Fibroblast of skin of left quadriceps (primary cell): ENCODE data around the gene ADRB1.

Source experiments
- DNase-seq, 2 experiments: peaks; one replicate each; pipeline ENCODE4 v3.0.0-alpha.2; 2013; ENCODE audit warnings: low read depth in 2 of 2

ADRB1 gene

DNA sequence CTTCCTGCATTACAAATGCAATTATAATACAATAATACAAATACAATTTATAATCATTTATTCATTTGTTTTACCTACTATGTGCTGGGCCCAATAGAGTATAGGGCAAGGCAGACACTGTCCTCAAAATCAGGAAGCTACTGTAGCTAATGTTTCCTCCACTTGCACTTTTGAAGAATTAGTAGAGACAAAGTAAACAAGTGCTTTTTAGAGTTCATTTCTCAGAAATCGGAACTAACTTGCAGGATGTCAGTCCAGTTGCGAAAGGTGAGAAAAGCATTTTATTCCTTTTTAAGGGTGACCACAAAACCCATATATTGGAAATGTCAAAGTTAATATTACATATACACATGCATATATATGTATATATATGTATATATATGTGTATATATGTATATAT is 14.2 kb downstream of the ADRB1 start:
- DNase-seq: no peak

DNA sequence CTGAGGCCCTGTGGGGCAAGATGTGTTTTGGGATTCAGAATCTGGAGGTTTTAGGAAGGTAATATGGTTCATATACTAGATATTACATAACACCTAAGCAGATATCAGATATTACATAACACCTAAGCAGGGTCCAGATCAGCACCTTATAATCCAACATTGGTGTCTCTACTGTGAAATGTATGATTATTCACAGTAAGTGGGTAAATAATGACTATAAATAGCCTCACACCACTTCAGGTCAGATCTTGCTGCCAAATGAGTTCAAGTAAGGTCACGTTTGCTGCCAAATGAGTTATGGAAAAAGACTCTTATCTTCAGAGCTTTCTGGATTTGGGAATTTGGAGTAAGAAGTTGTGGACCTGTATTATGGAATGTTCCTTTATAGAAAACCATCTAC is 14.6 kb downstream of the ADRB1 start:
- no peak for DNase-seq

DNA sequence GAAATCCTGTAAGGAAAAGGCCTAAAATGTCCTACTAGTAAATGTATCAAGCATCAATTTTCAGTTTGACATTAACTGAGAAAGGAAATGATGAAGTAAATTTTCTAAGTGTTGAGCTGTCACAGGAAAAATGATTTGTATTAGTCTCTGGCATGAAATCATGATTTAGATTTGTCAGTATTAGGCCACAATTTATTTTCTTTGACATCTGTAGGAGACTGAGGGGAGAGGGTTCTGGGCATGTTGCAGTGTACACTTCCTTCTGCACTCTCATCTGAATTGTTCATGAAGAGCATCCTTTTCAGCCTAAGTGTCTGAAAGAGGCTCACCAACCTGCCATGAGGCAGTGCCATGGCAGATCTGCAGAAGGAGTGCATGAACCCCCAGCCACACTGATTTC is 15.9 kb downstream of the ADRB1 start:
- no peak for DNase-seq

DNA sequence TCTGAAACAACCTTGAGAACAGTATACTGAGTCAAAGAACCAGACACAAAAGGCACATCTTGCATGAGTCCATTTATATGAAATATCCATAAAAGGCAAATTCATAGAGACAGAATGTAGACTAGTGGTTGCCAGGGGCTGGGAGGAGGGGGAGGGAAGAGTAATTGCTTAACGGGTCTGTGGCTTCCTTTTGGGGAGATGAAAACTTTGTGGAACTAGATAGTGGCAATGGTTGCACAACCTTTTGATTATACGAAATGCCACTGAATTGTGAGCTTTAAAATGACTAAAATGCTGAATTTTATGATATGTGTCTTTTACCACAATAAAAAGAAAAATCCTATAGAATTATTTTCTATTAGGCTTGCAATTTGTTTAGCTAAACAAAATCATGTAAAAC is 16.8 kb downstream of the ADRB1 start:
- DNase-seq: no peak

DNA sequence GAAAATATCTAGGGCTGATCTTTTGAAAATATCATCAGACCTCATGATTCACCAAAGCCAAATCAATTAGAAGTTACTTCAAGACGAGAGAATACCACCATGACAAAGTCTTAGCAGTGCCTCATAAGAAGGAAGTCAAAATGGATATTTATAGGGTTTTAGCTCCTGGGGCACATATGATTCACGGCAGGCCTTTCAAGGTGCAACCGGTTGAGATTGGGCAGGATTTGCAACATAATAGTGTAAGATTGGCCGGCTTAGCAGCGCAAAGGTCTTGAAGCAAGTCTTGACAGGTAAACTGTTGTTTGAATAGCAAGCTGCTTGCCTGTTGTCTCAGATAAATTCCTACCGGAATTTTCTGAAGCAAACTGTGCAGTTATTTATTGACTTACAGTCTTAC is 17.5 kb downstream of the ADRB1 start:
- no peak for DNase-seq

DNA sequence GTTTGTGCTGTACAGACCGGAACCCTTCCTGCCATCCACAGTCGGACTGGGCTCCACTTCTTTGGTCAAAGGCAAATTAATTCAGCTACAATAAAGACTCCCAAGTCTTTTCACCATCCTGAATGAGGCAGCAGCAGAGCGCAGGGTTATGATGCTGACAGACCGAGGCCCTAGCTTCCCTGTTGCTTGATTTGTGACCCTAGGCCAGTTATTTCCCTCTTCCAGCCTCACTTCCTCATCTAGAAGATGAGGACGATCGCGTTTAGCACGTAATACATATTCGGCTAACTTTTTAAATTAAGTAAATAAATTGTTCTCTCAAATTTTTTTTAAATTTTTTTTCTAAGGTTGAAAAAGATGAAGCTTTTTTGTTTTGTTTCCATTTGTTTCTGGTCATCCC is 18.1 kb downstream of the ADRB1 start:
- no peak for DNase-seq

DNA sequence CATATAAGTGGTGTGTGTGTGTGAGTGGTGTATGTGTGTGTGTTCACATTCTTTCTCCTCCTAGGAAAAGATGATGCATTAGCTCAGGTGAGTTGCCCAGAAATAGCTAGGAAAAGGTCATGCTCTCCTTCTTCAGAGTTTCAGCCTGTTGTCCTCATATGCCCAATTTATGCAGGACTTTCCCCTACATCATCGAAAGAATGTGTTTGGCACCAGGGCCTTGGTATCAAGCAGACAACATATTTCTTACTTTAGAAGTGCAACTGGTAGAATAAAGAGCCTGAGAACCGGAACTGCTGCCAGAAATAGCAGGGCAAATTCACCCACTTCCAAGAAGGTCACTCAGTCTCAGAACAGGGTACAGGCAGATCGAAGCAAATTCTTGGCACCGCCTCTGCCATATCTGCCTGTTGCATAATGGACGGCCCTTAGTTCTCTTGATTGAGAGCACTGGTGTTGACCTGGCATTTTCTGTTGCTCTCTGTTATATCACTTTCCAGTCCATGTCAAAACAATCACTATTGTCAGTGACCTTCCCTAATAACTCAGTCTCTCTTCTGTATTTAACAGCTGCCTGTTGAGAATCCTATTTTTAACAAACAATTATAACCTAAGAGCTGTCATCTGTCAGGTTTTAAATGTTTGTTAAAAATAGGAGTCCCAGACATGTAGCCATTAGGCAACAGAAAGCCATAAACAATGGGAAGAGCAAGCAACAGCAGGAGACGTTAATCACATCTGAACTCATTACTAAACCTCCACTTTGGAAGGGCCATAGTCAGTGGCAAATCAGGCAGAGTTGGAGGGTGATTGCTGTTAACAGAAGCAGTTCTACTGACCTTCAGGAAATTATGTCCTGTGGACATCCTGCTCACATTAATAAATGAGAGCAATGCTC is 20.7 kb downstream of the ADRB1 start:
- no peak for DNase-seq

DNA sequence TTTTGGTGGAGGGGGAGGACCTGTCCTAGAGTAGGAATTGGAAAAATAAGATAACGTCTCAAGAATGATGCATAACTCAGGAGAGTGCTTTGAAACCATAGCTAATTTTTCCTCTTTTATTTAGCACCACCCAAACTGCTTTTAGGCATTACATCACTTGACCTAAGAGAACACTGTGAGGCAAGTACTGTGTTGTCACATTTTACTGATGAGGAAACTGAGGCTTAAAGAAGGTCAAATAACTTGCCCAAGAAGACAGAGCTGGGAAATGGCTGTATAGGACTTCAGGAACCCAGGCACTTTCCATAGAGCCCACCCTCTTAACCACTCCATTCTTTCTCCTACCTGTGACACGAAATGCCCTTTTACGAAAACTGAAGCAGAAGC is 21.4 kb downstream of the ADRB1 start:
- DNase-seq: no peak

DNA sequence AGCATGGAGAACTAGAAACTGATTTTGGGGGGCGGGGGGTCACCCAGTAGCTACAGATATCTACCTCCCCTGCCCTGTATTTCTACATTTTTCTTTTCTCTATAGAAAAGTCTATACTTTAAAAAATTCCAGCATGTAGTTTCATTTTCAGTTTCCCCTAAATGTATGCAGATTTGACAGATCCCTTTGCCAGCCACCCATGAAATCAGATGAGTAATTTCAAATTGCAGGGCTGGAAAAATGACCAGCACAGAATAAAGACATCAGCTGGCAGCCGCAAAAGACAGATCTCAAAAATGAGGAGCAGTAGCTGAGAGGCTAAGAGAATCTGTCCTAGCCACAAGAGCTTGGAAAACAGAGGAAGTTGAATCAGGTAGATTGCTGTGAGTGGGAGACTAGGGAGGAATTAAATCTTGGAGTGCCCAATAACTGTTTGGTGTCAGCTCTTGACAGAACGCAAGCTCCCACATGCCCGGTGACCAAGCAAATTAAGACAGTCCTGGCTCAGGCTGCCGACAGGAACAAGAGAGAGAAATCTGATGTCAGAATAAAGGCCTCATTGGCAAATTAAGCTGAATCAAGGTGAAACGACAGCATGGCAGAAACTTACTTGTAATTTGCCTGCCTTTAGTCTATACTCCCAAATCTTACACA is 24.5 kb downstream of the ADRB1 start:
- no peak for DNase-seq

DNA sequence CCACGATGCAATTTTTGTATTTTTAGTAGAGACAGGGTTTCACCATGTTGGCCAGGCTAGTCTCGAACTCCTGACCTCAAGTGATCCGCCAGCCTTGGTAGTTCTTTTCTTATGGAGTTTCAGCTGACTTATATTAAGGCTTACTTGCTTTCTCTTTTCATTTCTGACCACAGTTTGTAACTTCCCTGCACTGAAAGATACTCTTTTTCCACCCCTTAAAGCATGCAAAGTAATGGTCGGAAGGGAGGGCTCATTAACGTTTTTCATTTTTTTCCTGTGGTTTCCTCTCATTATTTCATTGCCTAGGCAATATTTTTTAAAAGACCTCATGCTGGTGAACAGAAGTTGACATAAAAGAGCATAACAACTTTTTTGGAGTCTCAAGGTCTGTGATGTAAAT is 27.0 kb downstream of the ADRB1 start:
- no peak for DNase-seq

DNA sequence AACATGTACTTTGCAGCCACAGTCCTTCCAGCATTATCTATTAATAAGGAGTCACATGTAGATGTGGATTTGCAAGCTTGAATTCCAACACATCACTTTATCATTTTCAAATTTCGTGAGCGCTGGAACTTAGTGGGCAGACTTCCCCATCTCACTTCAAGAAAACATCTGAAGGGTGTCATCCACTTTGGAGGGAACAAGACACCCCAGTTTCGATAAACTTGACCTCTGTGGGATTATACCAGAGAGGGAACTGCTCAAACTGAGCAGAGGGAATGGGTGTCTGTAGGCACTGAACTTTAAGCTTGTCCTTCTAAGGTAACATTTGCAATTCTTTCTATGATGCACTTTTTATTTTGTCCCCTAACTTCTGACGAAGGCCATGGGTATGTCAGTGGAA is 27.5 kb downstream of the ADRB1 start:
- DNase-seq: no peak

DNA sequence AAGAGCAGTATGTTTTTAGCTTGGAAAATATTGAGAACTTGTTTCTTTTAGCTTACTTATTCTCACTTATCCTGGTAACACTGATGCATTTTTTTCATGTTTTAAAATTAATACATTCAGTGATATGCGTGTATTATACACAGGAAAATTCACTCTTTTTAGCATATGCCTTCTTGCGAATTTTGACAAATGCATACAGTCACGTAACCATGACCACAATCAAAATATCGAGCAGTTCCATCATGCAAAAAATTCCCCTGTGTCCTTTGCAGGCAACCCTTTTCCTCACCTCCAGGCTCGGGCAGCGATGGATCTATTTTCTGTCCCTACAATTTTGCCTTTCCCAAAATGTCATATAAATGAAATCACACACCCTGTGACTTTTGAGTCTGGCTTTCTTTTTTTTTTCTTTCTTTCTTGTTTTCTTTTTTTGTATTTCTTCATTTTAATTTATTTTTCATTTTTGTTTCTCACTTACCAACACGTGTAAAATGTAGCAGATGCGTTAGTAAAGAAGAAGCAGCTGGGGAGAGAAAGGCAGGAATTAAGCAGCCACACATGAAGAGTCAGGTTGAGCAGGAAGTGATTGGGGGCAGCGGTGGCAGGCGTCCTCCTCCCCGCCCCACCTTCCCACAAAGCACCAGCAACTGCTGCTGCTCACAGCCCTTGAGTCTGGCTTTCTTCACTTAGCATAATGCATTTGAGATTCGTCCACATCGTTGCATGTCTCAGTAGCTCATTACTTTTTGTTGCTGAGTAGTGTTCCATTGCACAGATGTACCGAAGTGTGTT is 29.9 kb downstream of the ADRB1 start:
- DNase-seq: no peak

DNA sequence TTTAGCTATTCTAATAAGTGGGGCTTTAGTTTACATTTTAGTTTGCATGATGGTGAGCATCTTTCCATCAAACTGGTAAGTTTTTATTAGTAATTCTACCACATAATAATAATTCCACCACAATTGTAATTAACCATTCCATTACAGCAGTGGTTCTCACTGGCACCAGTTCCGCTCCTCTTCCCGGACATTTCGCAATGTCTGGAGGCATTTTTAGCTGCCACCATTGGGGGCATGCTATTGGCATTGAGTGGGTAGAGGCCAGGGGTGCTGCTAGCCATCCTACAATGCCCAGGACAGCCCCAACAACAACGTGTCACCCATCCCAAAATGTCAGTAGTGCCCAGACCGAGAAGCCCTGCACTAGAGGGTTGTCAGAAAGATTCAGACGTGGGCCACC is 31.4 kb downstream of the ADRB1 start:
- DNase-seq: no peak

DNA sequence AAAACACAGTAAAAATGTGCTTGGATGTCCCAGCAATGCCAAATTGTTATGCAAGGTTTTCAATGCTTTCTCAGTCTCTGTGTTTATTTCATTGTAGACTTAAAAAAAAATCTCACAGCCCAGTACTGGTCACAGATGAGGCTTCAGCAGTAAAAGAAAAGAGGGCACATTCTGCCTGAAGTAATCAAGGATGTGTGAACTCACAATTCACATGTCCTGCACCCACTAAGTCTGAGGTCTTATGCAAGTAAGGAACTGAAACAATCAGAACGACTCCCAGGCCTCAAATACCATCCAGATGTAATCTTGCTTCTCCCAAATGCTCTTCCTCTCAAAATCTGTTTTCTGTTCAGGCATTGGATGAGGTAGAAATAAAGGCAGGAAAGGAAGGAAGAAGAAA is 33.7 kb downstream of the ADRB1 start:
- no peak for DNase-seq

DNA sequence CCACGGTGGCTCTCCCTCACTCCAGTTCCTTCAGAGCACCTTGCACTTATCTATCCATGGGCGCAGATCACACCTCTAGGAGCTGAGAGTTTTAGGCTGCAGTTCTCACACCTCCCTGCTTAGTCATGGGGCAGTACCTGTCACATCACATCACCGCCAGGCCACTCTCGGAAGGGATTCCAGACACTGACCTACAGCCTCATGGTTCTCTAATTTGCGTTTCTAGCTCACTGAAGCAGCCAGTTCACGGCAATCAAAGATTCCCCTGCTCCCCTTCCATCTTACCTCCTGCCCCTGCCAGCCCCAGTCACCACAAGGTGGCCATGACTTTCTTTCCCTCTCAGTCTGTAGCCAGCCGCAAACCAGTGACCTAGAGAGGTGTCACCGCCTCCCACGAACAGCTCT is 34.2 kb downstream of the ADRB1 start:
- DNase-seq: no peak

DNA sequence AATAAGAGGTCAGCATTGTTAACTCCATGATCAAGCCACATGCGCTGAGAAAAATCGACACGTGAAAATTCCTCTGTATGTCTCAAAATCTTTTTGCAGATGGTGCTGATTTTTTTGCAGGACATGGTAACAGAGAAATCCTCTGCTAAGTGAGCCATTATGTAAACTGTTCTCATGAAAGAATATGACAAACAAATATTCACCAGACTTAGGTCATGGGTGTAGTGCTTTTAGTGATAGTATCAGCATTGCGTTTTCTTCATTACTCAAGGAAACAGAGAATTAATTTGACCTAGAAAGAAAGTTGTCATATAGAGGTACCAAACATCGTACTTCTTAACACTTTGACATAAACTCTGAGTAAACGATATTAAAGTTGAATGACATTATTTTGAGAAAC is 34.7 kb downstream of the ADRB1 start:
- DNase-seq: no peak

DNA sequence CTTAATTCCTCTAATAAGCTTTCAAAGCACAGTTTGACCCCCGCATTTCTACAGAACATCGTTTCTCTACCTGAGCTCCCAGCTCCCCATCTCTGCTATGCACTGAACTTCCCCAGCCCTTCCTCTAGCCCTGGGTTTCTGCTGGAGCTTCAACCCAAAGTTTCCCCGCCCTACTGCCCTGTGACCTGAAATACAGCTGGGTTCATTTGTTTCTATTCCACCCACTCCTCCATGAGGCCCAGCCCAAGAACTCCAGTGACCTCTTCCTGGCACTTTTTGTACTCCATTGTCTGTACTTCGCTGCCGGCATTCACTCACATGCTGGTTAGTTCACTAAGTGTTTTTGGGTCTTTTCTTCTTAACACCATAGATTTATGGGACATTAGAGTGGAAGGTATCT is 35.8 kb downstream of the ADRB1 start:
- no peak for DNase-seq

DNA sequence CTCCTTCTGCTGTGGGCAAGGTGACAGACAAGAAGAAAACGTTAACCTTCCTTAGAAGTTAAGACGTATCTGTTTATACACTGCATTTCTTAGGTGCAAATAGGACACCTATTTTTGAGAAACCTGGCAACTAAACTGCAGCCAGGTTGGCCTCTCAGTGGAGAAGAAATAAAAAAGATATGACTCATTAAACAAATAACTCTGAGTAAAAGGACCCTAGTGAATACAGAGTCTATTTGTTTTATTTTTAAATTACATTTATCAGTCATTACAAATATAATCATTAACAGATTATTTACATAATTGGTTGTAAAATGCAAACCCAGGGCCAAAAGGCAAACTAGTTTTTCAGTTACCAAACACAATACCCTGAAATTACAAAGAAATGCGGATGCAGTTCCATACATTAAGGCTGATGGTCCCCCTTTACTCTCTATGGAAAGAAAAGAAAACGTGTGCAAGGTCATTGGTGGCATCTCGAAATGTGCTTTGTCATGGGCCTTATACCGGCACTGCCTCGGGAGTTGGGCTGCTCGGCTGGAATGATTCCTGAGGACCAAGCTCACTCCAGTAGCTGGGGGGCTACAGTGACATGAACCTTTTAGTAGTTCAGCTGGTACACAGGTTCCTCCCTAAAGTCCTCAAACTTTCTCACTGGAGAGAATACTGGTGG is 38.4 kb downstream of the ADRB1 start:
- no peak for DNase-seq

DNA sequence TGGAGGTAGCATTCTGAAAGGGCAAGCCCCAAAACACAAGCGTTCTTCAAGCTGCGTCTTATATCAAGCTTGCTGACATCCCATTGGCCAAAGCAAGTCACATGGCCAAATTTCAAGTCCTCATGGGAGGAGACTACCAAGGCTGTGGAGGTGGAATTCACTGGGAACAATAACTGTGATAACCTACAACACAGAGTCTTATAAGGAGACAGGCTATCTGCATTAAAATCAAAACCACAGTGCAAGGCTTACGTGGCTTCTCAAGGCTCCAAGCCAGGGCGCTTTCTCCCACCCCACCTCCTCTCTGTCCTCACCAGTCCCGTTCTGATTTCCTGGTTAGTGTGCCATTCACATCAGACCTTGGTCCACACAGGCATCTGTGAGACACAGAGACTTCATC is 39.4 kb downstream of the ADRB1 start:
- DNase-seq: no peak

DNA sequence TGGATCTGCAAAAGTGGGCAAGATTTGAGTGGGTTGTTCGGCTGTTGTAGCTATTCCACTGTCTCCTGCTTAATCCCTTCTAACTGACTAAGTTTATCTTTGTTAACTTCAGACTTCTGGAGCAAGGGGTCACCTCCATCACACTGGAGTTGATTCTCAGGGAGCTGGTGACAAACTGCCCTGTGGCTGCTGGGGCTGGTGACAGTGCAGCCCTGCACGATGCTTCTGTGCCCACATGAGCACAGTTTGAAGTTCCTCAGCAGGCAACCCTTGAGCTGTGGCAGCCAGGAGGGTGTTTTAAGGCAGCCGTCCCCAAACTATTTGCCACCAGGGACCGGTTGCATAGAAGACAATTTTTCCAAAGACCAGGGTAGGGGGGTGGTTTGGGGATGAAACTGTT is 40.5 kb downstream of the ADRB1 start:
- no peak for DNase-seq

DNA sequence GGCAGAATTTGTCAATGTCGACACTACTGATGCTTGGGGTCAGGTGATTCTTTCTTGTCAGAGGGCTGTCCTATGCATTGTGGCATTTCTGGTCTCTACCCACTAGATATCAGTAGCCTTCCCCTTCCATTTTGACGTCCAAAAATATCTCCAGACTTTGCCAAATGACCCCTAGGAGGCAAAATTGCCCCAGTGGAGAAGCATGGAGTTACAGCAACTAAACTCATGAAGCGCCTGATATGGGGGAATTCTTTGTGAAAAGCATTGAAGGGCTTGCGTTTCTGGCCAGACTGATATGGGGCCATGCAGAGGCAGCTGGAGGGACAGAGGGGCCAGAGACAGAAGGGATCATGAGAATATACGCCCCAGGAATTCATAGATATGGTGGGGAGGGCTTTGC is 43.6 kb downstream of the ADRB1 start:
- DNase-seq: no peak

DNA sequence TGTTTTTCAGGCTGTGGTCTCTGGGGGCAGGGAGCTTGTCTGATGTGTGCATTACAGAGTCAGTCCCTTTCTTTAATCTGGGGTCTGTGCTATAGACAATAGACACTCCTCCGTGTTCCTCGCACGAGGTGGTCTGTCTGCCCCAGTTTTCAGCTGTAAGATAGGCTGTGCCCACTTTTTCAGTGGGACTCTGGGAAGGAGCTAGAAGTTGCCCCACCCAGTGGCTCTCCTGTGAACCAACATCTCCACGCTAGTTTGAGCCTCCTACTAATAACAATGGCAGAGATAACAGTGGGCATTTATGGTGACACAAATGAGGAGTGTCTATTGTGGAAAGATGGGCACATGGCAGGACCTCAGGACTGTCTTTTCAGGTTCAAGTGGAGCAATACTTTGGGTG is 44.0 kb downstream of the ADRB1 start:
- DNase-seq: no peak
